PC-9 (cell line): ENCODE data around the gene RGSL1.

Experiments used
- EZH2 ChIP-seq: fragments of 200-600 bp; sonication (generic); IDR thresholded peaks from 2 replicates; pipeline ENCODE4 v1.8.0; 2017; ENCODE audit warnings: antibody characterized with exemption, low read depth
- TF ChIP-seq, protein P1 (sequence below): fragments of 200-600 bp; sonication (generic); conservative IDR thresholded peaks from 2 replicates; pipeline ENCODE4 v1.6.1; 2017; ENCODE audit warnings: mixed run types, antibody characterized with exemption, mild to moderate bottlenecking, moderate library complexity

DNA sequence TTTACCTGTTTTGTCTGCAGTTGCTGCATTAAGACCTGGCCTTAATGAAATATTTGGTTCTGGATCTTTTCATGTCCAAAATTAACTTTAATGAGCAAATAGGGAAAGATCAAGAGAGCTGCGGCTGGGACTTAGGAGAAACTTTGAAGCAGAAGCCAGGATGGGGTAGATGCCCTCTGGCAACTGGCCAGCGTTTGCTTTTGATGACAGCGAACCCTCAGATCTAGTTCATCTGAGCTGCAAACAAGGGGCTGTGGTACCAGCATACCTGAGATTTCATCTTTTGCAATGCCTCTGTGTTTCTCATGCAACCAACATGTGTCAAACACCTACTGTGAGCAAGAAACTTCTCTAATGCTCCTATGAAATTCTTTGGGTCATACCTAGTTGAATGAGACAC lies 36.5 kb upstream of the RGSL1 start:
- TF ChIP-seq, protein P1, sequence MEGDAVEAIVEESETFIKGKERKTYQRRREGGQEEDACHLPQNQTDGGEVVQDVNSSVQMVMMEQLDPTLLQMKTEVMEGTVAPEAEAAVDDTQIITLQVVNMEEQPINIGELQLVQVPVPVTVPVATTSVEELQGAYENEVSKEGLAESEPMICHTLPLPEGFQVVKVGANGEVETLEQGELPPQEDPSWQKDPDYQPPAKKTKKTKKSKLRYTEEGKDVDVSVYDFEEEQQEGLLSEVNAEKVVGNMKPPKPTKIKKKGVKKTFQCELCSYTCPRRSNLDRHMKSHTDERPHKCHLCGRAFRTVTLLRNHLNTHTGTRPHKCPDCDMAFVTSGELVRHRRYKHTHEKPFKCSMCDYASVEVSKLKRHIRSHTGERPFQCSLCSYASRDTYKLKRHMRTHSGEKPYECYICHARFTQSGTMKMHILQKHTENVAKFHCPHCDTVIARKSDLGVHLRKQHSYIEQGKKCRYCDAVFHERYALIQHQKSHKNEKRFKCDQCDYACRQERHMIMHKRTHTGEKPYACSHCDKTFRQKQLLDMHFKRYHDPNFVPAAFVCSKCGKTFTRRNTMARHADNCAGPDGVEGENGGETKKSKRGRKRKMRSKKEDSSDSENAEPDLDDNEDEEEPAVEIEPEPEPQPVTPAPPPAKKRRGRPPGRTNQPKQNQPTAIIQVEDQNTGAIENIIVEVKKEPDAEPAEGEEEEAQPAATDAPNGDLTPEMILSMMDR, result no peak
- no peak for TF ChIP-seq EZH2
